Sigmoid colon (tissue), 4 donors: Measurements from ENCODE around the gene LYPD6.

Experiments
- CTCF ChIP-seq, 4 experiments: fragments of 450-650 bp in 3 of 4; fragments of 200-600 bp in 1 of 4; IDR thresholded peaks; one replicate each; pipeline ENCODE4 v1.5.1; 2016 to 2019; ENCODE audit warnings: antibody characterized with exemption in 4 of 4, mild to moderate bottlenecking in 3 of 4, moderate library complexity in 2 of 4
- EP300 ChIP-seq, 4 donors: sonication (generic); formaldehyde crosslinking; IDR thresholded peaks; one replicate each; pipeline ENCODE4 v1.6.1; 2017; ENCODE audit warnings: antibody characterized with exemption in 4 of 4
- POLR2A ChIP-seq, 2 donors: fragments of 450-650 bp; IDR thresholded peaks; one replicate each; pipeline ENCODE4 v1.6.1; 2016; ENCODE audit warnings: antibody characterized with exemption in 2 of 2, mild to moderate bottlenecking in 2 of 2, moderate library complexity in 2 of 2
- POLR2AphosphoS5 ChIP-seq, 4 donors: sonication (generic); formaldehyde crosslinking; IDR thresholded peaks; one replicate each; pipeline ENCODE4 v1.6.1; 2017; ENCODE audit warnings: antibody characterized with exemption in 4 of 4

GRCh38 chr2:149389506-149390167, 59.2 kb downstream of the LYPD6 start:
- no peak for TF ChIP-seq POLR2A (IDR thresholded peaks at IDR 0.05)
- TF ChIP-seq CTCF (IDR thresholded peaks at IDR 0.05), result no peak
- TF ChIP-seq EP300 (IDR thresholded peaks at IDR 0.05), result no peak
- no peak for TF ChIP-seq POLR2AphosphoS5 (IDR thresholded peaks at IDR 0.05)
